ENCODE measurements around the gene LDHA. TPM values are rescaled to one million over a fixed set of nuclear protein-coding genes. Genes with fewer than 3 reads are reported as not detected.

LDHA gene
- total RNA-seq = 1,096 and 1,193 TPM in 2 replicates

DNA sequence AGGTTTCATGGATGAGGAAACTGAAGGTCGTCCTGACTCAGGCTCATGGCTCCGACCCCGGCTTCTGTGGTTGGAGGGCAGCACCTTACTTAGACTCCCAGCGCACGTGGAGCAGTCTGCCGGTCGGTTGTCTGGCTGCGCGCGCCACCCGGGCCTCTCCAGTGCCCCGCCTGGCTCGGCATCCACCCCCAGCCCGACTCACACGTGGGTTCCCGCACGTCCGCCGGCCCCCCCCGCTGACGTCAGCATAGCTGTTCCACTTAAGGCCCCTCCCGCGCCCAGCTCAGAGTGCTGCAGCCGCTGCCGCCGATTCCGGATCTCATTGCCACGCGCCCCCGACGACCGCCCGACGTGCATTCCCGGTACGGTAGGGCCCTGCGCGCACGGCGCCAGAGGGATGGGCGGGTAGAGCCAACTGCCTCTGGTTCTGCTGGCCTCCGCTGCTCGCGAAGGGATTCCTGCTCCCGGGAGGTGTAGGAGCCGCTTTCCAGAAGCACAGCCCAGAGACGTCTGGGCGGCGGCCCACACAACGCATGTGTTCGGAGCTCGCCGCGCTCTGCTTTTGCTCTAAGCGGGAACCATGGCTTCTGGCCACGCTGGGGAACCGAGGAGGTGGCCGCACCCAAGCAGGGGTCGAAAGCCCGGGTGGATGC lies at the start of gene LDHA:
Gene LDHA, plus strand, starts transcription at position 289 of the 653 bp plus-strand sequence. CDS start 2,280 bp downstream, outside the sequence.

GRCh38 chr11:18455686-18456372 lies 61.5 kb downstream of the LDHA start, which contains the start of gene LDHAL6A:
TSS of gene LDHAL6A (plus strand) at chr11:18455856. CDS start at chr11:18456681, 825 bp downstream.

Other genes with a start within 250 kb of the LDHA start
- not detected in 2 replicates for gene MRGPRX4, start 221.7 kb upstream of the LDHA start, total RNA-seq
- not detected in 2 replicates for gene SAA4, start 157.8 kb upstream of the LDHA start, total RNA-seq
- gene SAA2, start 145.9 kb upstream of the LDHA start, total RNA-seq = 0.46 and 40.6 TPM in 2 replicates
- gene SAA1, start 128.3 kb upstream of the LDHA start, total RNA-seq = 28.7 TPM in 1 of 2 replicates, not detected in the other
- gene HPS5, start 72.4 kb upstream of the LDHA start, total RNA-seq = 47.5 and 48.2 TPM in 2 replicates
- gene GTF2H1, start 72.0 kb upstream of the LDHA start, total RNA-seq = 58.8 and 64.6 TPM in 2 replicates
- gene LDHC, start 17.8 kb downstream of the LDHA start, total RNA-seq = not detected in 2 replicates
- not detected in 2 replicates for gene LDHAL6A, start 61.3 kb downstream of the LDHA start, total RNA-seq
- 47.8 and 51.7 TPM in 2 replicates for gene TSG101, start 132.4 kb downstream of the LDHA start, total RNA-seq
- gene UEVLD, start 194.2 kb downstream of the LDHA start, total RNA-seq = 21.8 and 24.8 TPM in 2 replicates
- 0.43 and 0.52 TPM in 2 replicates for gene MISFA, start 205.2 kb downstream of the LDHA start, total RNA-seq
- 15.7 and 17.5 TPM in 2 replicates for gene SPTY2D1, start 239.8 kb downstream of the LDHA start, total RNA-seq

All from smooth muscle cell of the pulmonary artery (primary cell).